Neutrophil (primary cell): Measurements from ENCODE around the gene PID1.

Experiments
- H3K27ac ChIP-seq: fragments of 200-600 bp; sonication (generic); 2 replicates; pipeline ENCODE4 v1.5.1; 2016; ENCODE audit warnings: mild to moderate bottlenecking, moderate library complexity
- H3K27me3 ChIP-seq: fragments of 200-600 bp; sonication (generic); 2 replicates; pipeline ENCODE4 v1.6.0; 2016; ENCODE audit warnings: mild to moderate bottlenecking
- H3K36me3 ChIP-seq: fragments of 200-600 bp; sonication (generic); 2 replicates; pipeline ENCODE4 v1.5.1; 2017
- H3K4me1 ChIP-seq, 2 experiments: fragments of 200-600 bp in 1 of 2; sonication (generic) in 1 of 2; 1 replicate in 1 of 2; 2 replicates in 1 of 2; pipeline versions ENCODE4 v1.5.1 to v1.6.1; 2013 to 2016; ENCODE audit warnings: low read depth in 1 of 2, low read length in 1 of 2, mild to moderate bottlenecking in 1 of 2, moderate library complexity in 1 of 2; ENCODE audit not compliant: control insufficient read depth in 1 of 2, insufficient read depth in 1 of 2
- H3K4me3 ChIP-seq, 2 experiments: fragments of 200-600 bp in 1 of 2; sonication (generic) in 1 of 2; 1 replicate in 1 of 2; 2 replicates in 1 of 2; pipeline ENCODE4 v1.5.1; 2013 to 2016; ENCODE audit warnings: low read depth in 1 of 2, low read length in 1 of 2, mild to moderate bottlenecking in 1 of 2, moderate library complexity in 1 of 2
- H3K9me3 ChIP-seq: fragments of 200-600 bp; sonication (generic); 2 replicates; pipeline ENCODE4 v1.5.1; 2016
- CTCF ChIP-seq: fragments of 200-600 bp; sonication (generic); IDR thresholded peaks from 2 replicates; pipeline ENCODE4 v1.5.1; 2016; ENCODE audit warnings: antibody characterized with exemption

PID1 gene

GRCh38 chr2:229239021-229239420 is 32.1 kb downstream of the PID1 start:
- no peak for TF ChIP-seq CTCF
- Histone ChIP-seq H3K36me3 (no peaks in the 10 kb centered on the region), H3K27me3 (no peaks in the 10 kb centered on the region), H3K27ac (no peak overlapping the region), H3K4me3 (no peak overlapping the region), H3K9me3 (no peaks in the 10 kb centered on the region), H3K4me1 (no peaks in the 10 kb centered on the region)

- H3K36me3 ChIP-seq = no peaks in the 10 kb centered on the region
- no peaks in the 10 kb centered on the region for H3K9me3 ChIP-seq
- no peaks in the 10 kb centered on the region for H3K4me1 ChIP-seq
- no peak overlapping the region for H3K27ac ChIP-seq
- no peaks in the 10 kb centered on the region for H3K27me3 ChIP-seq
- TF ChIP-seq CTCF = no peak
- H3K4me3 ChIP-seq = no peak overlapping the region
Observed at GRCh38 chr2:229237270-229237669, 33.8 kb downstream of the PID1 start.

- H3K36me3 ChIP-seq = no peaks in the 10 kb centered on the region
- no peaks in the 10 kb centered on the region for H3K9me3 ChIP-seq
- H3K27me3 ChIP-seq = no peaks in the 10 kb centered on the region
- no peak overlapping the region for H3K4me3 ChIP-seq
- TF ChIP-seq CTCF = no peak
- H3K27ac ChIP-seq = no peak overlapping the region
- H3K4me1 ChIP-seq = no peaks in the 10 kb centered on the region
Observed at GRCh38 chr2:229235131-229235914, 35.8 kb downstream of the PID1 start.

GRCh38 chr2:229231885-229232284 is 39.2 kb downstream of the PID1 start:
- Histone ChIP-seq H3K4me3 (no peak overlapping the region), H3K9me3 (no peaks in the 10 kb centered on the region), H3K27ac (no peak overlapping the region), H3K36me3 (no peaks in the 10 kb centered on the region), H3K27me3 (no peaks in the 10 kb centered on the region), H3K4me1 (no peaks in the 10 kb centered on the region)
- TF ChIP-seq CTCF = no peak

- Histone ChIP-seq H3K27me3 (no peaks in the 10 kb centered on the region), H3K4me1 (no peaks in the 10 kb centered on the region), H3K9me3 (no peaks in the 10 kb centered on the region), H3K36me3 (no peaks in the 10 kb centered on the region), H3K27ac (no peak overlapping the region), H3K4me3 (no peak overlapping the region)
- no peak for TF ChIP-seq CTCF
Observed at GRCh38 chr2:229231328-229231868, 39.7 kb downstream of the PID1 start.
